NCI-H460 (cell line): Measurements from ENCODE around the gene CHRNG. TPM values are rescaled to one million over a fixed set of nuclear protein-coding genes. Genes with fewer than 3 reads are reported as not detected.

Experiments
- DNase-seq: peaks from one replicate; pipeline ENCODE4 v3.0.0-alpha.2; 2016; ENCODE audit warnings: low read depth; ENCODE audit errors: extremely low read depth
- polyA plus RNA-seq: library from polyadenylated mRNA; depleted of rRNA; stranded (reverse); fragments of >200 nt; gene quantifications from 2 replicates; pipeline ENCODE4 v1.2.3, GENCODE V29; 2014; cell fraction: nucleus; rRNA removed
- total RNA-seq: library from RNA; depleted of rRNA; stranded (reverse); fragments of >200 nt; shearing (Covaris generic); gene quantifications from 2 replicates; pipeline ENCODE4 v1.2.3, GENCODE V29; 2014; rRNA removed

Gene CHRNG, protein sequence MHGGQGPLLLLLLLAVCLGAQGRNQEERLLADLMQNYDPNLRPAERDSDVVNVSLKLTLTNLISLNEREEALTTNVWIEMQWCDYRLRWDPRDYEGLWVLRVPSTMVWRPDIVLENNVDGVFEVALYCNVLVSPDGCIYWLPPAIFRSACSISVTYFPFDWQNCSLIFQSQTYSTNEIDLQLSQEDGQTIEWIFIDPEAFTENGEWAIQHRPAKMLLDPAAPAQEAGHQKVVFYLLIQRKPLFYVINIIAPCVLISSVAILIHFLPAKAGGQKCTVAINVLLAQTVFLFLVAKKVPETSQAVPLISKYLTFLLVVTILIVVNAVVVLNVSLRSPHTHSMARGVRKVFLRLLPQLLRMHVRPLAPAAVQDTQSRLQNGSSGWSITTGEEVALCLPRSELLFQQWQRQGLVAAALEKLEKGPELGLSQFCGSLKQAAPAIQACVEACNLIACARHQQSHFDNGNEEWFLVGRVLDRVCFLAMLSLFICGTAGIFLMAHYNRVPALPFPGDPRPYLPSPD
- not detected in 2 replicates for total RNA-seq
- not detected in 2 replicates for polyA plus RNA-seq

DNA sequence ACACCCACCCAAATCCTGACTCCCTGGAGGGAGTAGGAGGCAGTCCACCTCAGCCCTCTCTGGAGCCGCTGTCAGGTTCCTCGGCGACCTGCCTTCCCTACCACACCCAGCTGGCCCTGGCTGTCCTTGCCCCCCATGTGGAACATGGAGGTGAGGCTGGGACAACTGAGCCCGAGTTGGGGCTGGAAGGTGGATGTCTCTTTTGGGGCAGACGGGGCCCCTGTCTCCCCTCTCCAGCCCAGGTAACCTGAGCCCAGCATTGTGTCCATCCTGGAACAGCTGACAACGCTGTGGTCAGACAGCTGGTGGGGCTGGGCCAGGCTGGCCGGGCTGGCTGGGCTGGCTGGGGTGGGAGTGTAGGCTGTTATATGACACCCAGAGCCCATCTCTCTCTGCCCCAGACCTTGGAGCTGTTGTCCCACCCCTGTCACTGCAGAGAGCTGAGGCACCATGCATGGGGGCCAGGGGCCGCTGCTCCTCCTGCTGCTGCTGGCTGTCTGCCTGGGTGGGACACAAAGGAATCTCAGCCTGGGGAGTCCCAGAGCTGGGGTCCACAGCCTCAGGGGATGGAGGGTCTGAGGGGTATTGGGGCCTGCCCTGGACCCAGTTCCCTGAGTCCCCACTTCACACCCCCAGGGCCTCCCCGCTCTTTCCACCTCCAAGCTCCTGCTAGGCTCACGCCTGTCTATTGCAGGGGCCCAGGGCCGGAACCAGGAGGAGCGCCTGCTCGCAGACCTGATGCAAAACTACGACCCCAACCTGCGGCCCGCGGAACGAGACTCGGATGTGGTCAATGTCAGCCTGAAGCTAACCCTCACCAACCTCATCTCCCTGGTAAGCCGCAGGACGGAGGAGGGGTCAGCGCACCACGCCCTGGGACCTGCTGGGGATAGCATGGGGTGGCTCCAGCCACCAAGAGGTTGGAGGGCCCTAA, at the start of gene CHRNG:
CHRNG (plus strand) TSS at position 395 of the 934 bp plus-strand sequence; CDS start at position 451, 56 bp downstream.
- no peak for DNase-seq

DNA sequence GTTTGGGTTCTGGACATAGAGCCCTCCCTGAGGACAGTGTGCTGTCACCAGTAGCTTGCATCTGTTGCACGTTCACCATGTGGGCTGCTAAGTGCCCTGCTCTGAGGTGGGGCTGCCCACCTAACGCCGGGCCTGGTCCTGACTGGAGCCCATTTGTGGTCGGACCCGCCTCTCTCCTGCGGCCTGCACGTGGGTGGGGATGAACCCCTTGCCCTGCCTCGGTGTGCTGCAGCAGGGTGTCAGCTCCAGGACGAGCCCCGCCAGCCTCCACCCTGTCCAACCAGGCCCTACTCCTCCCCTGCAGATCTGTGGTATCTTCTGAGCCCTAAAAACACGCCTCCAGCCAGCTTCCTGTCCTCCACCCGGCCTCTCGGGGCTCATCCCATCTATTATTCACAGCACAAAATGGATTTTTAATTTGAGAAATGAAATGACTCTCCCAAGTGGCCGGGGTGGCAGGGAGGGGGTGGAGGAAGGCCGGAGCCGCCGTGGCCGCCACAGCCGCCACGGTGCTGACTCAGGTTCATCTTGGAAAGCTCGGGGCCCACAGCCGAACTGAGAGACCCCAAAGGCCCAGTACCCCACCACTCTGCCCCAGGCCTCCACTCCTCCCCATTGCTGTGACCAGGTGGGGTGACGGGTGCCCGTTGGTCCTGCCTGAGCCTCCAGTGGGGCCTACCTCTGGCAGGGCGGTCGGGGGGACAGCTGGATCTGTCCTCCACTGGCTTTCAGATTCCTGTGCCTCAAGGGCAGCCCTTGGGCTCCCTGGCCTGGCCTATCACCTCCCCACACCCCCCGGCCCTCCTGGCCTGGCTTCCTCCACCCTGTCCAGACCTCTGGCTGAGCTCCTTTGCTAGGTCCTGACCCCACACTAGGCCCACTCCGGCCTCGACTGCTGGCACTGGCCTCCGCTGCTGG, 49.0 kb upstream of the CHRNG start:
- DNase-seq, result no peak

DNA sequence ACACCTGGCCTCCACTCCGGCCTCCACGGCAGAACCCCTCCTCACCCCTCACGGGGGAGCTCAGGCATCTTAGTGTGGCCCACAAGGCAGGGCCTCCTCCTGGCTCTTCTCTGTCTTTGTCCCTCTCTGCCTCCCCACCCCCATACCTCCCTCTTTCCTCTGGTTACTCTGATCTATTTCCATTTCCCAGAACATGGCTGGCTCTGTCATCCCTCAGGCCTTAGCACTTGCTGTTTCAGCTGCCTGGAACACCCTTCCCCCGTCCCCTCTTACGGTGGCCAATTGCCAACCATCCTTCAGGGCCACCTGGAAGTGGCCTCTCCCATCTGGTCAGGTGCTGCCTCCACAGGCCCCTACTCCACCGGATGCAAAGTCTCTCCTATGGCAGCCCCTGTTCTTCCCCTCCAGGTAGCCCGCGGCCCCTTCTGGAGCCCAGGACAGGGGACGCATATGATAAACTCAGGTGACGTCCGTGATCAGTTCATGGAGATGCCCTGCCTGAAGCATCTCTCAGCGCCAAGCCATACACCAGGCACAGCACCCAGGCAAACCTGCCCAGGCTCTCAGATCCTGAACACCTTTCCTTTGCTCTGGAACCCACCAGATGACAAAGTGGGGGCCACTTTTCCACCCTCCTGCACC, 48.2 kb upstream of the CHRNG start:
- DNase-seq, result no peak

DNA sequence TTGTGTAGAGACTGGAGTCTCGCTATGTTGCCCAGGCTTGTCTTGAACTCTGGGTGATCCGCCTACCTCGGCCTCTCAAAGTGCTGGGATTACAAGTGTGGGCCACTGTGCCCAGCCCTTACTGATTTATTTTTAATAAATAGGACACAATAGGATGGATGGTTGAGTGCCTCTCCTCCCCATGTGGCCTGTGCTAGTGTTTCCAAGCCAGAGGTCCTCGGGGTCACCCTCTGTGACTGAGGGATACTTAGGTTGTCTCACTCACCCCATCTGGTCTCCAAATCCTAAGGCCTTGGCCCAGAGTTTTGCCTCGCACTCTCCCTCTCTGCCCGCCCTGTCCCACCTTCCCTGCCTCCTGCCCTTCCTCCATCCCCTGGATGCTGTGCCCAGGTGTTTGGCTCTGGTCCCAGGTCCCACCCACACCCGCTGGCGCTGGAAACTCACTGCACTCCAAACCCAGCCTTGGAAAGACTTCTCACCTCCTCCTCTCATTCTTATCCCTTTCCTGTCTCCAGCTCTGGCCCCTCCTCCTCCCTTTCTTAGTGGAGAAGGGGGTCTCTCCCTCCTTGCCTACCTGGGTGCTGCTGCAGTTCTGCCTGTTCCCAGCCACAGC, 47.1 kb upstream of the CHRNG start:
- no peak for DNase-seq

DNA sequence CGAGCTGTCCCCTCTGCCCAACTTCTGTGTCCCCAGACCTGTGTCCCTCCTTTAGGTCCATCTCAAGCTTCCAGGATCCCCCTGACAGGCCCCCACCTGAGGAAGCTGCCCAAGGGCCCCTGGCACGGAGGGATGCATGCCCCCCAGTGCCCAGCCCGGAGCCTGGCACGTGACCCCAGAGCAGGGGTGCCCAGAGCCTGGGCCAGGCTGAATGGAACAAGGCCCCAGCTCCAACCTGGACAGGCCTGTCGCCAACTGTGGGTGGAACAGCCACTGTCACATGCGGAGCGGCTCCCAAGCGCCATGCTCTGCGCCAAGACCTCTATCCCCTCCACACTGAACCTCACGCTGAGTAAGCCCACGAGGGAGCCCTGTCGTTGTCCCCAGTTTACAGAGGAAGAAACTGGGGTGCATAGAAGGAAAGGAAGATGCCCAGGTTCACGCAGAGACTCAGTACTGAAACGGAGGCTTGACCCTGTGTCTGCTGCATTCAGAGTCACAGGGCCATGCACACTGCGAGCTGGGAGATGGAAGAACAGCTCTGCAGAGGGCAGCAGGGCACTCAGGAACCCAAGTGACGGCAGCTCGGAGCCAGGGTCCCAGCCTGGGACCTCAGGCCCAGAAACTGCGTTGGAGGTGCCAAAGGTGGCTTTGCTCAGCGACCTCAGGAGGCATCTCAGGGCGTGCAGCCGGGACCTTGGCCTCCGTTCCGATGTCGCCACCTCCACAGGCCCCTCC, 46.4 kb upstream of the CHRNG start:
- no peak for DNase-seq

DNA sequence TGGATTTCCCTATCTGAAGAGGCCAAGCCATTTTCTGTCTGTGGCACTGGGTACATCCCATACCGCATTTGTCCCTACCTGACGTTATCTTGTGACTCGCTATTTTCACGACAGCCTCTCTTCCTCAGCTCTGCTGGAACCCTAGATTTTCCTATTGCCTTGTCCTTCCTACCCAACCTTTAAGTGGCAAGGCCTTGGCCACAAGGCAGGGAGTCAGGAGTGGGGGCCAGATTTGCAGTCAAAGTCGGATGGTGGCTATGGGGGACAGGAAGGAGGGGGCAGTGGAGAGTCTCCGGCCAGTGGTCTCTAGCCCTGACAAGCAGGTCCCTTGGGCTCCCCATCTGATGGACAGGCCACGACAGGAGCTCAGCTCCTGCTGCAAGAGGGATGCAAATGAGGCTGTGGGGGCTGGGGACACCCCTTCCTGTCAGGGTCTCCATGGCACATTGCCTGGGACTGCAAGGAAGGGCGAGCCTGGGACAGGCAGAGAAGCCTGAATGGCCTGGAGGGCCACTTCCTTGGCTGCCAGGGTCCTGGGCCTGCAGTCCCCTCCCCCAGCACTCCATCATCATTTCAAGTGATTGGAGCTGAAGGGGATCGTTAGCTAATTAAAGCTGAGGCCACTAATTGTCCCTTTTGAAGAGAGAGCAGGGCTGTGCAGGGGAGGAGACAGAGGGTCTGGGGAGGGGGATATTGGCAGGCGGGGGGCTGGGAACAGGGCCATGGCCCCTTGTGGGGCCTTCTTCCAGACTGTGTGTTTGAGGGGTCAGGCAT, 45.6 kb upstream of the CHRNG start:
- no peak for DNase-seq

DNA sequence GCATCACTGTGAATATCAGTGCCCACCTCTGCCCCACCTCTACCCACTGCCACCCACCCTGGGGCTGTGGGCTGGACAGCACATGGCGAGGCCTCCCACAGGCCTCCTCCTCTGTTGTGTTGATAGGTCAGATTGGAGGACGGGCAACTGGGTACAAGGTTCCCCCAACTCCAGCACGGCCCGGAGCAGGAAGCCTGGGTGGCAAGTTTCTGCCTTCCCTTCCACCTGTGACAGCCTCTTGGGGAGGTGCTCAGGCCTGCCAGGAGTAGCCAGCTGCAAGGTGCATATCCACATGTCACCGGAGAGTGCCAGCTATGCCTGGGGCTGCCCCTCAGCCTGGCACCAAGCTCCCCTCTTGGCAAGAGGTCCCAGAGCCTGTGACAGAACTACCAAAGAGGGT, 45.0 kb upstream of the CHRNG start:
- no peak for DNase-seq

DNA sequence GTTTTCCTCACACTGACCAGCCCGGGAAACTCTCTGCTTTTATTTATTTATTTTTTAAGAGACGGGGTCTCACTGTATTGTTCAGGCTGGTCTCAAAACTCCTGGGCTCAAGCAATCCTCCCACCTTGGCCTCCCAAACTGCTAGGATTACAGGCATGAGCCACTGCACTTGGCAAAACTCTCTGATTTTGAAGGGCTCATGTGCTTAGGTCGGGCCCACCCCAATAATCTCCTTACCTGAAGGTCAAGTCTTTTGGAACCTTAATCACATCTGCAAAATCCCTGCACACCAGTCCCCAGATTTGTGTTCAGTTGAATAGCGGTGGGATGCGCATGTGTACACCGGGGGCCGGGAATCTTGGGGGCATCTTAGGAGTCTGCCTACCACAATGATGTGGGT, 44.2 kb upstream of the CHRNG start:
- DNase-seq, result no peak

DNA sequence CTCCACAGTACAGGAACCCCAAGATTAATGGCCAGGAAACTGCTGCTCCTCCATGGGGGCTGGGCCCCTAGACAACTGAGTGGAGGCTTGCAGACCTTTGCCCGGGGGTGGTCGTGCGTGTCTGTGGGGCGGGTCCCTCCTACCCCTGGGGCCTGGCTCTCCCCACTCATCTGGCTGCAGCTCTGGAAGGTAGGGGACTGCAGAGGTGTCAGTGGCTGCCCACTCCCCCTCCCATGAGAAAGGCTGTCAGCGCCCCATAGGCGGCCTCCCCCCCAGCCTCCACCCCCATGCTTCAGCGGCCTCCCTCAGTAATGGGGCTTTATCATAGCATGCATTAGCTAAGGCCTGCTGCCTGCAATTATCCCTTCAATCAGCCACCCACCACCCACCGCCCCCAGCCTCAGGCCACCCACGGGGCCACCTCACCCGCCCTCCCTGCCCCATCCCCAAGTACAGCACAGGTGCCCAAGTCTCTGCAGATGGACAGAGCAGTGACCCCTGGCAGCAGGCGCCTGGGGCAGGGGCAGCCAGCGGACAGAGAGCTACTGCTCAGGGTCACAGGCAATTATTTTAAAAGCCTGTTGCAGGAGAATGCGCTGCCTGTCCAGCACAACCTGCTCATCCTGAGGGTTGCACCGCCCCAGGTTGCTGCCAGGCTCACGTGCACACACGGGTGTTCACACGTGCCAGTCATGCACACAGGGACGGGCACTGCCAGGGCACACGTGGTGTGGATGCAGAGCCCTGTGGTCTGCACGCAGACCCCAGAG, 42.8 kb upstream of the CHRNG start:
- DNase-seq, result no peak

DNA sequence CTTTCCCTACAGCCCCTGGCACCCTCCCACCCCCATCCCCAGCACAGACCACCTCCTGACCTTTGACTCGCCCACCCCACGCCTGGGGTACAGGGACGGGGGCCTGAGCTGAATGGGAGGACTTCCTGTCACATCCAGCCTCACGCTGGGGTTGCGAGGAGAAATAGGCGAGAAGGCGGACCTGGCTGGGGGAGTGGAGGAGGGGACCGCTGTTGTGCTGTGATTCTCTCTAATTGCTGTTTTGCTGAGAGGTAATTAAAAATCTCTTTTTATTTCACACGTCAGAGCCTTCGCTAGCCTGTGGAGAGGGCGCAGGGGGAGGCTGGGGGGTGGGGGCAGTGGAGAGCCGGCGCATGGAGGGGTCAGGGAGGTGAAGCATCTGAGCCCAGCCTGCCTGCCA, 42.1 kb upstream of the CHRNG start:
- no peak for DNase-seq

DNA sequence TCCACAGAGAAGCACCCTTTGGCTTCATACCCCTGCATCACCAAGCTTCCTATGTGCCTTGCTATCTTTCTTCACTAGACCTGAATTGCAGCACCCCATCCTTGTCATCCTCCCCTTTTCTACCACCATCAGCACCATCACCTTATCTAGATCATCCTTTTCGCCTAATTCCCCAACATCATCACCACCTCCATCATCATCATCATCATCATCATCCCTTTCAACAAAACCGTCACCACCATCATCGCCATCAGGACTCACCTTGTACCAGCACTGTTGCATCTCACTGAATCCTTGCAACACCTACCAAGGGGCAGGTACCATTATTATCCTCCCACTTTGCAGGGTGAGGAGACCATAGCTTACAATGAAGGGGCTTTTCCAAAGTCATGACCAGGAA, 41.0 kb upstream of the CHRNG start:
- DNase-seq, result no peak

DNA sequence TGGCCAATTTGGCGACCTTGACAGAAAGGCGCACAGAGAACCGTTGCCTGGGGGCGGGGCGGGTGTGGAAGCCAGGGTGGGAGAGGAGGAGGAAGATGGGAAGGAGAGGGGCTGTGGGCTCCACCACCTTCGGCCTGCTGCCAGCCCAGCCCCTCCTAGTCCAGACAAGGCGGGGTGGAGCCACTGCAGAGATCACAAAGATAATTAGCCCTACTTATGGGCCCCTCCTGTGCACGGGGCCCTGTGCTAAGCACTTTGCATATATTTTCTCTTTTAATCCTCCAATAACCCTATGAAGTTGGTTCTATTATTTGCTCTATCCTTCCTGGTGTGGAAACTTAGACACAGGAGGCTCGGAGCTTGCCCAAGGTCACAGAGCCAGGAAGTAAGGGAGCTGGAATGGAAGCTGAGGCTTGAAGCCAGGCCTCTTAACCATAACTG, 38.1 kb upstream of the CHRNG start:
- DNase-seq, result no peak

DNA sequence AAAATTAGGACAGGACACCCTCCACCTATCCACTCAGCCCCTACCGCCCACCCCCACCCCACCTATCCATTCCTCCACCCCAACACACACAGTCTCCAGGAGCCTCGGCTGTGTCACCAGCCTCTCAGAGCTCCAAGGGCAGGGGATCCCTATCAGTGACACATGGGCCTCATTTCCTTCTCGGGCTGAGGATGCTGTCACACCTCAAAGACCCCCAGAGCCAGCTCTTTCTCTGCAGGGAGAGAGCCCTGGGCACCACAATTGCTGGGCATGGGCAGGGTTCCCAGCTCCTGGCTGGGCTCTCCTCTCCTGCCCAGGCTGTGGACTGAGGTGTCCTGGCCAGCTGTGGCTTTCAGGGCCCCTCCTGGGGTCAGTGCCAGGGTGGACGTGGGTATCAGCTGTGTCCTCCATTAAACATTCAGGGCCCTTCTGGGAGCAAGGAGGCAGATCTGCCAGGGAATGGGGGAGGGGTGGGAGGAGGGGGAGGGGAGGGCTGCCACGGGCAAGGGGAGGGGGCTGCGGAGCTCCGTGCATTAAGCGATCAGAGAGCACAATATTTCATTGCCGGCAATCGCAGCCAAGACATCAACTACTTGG, 37.6 kb upstream of the CHRNG start:
- DNase-seq, result no peak

DNA sequence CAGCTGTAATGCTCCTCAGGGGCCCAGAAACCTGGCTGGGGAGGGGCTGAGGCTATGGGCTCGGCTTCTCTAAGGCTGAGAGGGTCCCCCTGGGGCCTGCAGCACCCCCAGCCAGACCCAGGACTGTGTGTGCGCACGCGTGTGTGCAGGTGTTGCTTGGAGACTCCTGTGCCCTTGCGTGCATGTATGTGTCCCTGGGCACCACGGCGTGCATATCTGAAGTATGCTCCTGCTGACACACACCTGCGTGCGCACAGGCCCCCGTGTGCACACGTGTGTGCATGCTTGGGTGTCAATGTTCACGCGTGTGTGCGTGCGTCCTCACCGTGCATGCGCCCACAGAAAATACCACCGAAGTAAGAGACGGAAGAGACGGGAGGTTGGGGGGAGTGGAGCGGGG, 37.0 kb upstream of the CHRNG start:
- no peak for DNase-seq

DNA sequence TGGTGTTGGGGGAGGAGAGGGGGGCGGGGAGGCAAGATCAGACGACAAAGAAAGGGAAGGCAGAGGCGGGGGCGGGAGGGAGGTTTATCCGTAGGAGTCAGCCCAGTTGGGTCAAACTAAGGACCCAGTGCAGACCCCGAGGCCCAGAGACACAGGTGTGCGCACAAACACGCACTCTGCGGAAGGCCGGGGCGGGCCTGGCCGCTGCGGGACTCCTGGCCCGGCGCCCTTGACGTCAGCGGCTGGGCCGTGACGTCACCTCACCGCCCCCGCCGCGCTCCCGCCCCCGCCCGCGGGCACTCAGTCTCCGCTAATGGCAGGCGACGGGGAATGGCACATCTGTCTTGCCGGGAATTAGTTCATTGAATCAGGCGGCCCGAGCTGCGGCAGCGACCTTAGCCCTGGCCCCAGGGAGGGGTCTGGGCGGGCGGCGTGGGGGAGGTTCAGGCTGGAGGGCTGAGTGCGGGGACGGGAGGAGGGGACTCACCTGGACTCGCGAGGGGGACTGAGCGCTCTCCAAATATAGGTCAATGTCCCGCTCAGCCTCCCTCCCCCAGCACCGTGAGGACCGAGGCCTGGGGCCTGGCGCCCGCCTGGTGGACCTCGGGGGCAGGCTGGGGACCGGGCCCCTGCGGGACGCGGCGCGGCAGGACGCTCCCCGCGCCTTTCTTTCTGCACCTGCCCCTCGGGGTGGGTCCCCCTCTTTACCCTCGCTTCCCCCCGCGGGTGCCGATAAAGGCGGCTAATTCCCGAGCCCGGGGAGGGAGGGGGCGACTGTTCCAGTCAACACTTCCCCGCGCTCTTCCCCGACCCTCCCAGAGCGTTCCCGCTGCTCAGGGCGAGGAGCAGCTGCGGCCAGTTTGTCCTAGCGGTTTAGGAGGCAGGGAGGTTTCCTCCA, 36.3 kb upstream of the CHRNG start:
- peak; percentile 59 for DNase-seq
